Activated naive CD4-positive, alpha-beta T cell treated with anti-CD3 and anti-CD28 coated beads, Interleukin-2, amount 50 U/mL, for 16 hours (primary cell): ENCODE measurements around the gene TCEAL4.
"Not testable (repeated sequence)": the region's sequence is repeated elsewhere in the genome, so short reads cannot be mapped to it uniquely, and the experiment has no call there.

Experiments
- DNase-seq: peaks from one replicate; pipeline ENCODE4 v3.0.0-alpha.2; 2020

Gene TCEAL4

DNA sequence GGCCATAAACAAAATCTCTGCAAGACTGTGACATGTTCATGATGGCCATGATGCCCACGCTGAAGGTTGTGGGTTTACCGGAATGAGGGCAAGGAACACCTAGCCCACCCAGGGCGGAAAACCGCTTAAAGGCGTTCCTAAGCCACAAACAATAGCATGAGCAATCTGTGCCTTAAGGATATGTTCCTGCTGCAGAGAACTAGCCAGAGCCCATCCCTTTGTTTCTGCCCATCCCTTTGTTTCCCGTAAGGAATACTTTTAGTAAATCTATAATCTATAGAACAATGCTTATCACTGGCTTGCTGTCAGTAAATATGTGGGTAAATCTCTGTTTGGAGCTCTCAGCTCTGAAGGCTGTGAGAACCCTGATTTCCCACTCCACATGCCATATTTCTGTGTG lies 9.9 kb downstream of the TCEAL4 start:
- not testable (repeated sequence) for DNase-seq

DNA sequence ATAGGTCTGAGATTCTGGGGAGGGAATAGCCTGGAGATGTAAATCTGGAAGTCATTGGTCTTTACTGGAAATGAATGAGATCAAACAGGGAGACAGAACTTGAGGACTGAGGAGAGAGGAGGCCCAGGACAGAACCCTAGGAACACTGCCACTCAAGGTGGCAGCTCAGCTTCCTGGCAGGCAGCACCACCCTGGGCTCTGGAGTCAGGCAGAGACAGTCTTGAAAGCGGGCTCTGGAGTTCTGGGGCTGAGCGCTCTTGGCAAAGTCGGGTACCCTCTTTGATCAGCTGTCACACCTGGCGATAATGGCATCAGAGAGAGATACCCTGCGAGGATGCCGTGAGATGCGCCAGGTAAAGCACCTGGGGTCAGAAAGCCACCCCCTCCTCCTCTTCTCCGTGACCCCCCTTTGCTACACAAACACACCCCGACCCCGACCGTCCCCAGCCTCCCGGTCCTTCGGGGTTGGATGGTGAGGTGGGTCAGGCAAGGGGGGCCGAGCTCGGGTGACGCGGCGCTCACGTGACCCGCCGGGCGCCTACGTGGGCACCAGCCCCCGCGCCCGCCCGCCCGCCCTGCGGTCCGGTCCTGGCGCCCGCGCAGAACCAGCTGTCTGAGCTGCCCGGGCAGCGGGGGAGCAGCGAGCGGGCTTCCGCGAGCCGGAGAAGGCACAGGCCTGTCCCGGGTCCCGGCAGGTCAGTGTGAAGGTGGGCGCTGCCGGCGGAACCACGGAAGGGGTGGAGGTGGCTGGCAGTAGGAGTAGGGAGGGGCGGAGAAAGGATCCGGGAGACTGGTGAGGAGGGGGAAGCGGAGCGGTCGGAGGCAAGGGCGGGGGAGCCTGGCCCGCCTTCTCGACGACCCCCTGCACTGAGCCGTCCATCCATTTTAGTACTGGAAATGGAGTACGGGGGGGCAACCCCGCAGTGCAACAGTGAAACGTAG lies 22.3 kb downstream of the TCEAL4 start, which contains the start of gene TCEAL3:
Gene TCEAL3, plus strand, starts transcription at position 600 of the 942 bp plus-strand sequence. CDS start 1,102 bp downstream, outside the sequence.
- DNase-seq = peak; percentile 36

DNA sequence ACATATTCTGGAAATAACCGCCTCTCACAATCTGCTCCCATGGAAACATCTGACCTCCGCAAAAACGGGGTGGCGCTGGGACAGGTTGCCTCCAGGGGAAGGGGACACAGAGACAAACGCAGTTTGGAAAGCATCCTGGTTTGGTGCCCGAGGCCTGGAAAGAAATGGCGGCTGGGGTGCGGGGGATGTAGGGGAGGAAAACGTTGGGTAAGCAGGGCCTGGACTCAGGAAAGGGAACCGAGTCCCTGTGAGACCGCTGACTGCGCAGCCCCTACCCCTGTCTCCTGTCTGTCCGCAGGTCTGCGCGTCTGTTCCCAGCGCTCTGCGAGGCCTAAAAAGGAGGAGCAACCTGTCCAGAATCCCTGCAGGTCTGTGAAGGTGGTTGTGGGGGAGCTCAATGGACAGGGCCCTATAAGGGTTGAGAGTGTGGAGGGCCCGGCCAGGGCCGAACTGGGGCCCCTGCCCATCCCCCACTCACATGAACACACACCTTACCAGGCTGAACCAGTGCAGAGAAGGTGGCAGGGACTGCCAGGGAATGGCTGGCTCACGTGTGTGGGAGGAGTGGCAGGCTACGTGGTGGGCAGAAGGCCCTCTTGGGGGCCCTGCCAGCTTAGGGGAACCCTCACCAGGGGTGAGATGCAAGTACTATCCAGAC lies 23.1 kb downstream of the TCEAL4 start:
- DNase-seq = no peak

DNA sequence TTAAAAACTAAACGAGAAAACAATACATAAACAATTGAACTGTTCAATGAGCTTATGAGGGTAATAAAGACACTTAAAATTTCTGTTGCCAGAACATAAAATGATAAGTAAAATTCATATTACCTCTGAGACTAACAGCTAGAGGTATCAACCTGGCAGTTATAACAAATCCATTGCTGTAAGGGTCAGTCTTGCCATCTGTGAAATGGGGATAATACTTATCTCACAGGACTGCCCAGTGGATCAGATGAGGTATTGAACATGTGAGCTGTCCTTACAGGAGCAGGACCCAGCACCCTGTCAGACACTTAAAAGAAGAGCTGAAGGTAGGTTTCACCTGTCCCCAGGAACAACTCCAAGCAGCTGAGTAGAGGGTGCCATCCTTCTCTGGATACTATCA lies 25.0 kb downstream of the TCEAL4 start:
- no peak for DNase-seq

DNA sequence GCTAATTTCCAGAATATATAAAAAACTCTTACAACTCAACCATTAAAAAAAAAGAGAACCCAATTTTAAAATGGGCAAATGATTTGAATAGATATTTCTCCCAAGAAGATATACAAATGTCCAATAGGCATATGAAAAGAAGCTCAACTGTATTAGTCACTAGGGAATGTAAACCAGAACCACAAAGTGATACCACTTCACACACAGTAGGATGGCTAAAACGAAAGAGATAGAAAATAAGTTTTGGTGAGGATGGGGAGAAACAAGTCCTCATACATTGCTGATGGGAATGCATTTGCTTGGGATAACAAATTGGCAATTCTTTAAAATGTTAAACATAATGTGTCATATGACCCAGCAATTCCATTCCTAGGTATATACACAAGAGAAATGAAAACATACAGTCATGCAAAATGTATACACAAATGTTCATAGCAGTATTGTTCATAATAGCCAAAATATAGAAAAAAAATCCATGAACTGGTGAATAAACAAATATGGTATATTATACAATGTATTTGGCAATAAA lies 28.1 kb downstream of the TCEAL4 start:
- DNase-seq = no peak

DNA sequence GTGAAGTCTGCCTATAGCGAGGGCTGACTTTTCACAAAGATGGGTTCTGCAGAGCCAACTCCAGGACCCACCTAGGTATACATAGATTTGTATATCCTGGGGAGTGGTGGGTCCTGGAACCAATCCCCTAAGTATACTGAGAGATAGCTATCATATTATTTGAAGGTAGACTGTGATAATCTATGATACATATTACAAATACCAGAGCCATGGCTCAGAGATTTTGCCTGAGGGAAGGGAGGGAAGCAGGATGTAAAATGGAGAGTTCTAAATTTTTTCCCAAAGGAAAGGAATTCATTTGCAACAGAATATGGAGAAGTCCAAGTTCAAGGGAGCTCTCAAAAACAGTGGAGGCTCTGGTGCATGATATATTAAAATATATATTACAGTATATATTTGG lies 29.7 kb downstream of the TCEAL4 start:
- DNase-seq = no peak

DNA sequence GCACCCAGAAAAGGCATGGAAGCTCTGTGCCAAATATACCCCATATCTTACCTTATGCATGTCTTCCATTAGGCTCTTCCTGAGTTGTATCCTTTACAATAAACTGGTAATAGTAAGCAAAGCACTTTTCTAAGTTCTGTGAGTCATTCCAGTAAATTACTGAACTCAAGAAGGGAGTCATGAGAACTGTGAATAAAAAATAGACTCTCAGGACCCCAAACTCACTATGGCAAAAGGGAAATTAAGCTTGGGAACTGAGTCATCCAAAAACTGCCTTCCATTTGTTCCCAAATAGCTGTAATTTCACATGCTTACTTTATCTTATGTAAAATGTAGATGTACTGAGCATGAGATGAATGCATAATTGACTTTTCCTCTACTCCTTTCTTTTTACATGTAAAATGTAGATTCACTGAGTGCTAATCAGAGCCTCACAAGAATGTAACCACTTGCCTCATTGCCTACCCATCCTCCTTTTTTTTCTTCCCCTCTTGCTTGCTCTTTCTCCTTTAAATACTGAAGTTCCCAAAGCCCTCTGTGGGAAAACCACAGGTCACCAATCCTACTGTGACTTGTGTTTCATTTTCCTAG lies 30.6 kb downstream of the TCEAL4 start:
- no peak for DNase-seq

DNA sequence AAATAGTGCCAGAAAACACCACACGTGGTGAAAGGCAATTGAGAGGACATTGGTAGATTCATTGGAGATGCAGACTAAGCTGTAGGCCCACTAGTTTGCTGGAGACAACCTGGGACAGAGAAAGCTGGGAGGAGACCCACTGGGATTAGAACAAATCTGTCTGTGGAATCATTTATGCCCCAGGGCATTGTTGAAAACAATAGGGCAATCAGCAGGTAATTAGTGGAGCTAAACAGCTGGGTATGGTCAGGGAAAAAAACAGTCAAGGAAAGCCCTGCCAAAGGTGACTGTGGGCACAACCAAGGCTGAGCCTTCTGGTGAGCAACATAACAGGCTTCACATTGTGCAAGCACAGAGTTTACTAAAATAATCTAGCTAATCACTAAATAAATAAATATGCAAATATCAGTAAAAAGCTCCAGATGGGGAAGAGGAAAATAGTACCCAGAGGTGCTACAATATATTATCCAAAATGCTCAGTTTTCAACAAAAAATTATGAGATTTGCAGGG lies 31.4 kb downstream of the TCEAL4 start:
- no peak for DNase-seq

DNA sequence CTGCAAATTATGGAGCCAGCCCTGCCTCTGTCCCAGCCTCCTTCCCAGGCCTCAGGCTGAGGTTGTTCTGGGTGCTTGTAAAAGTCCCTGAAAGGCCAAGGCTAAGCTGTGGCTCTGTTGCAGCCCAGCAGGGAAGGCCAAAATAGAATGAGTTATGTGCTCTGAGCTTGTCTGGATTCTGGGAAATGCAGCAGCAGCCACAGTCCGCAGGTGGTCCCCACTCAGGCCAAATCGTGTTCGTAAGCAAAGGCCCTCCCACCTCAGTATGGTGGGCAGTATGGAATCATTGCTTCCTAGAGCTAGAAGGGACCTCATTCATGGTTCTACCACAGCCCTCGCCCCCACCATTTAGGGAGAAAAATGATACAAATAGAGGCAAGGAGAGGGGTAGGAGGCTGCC lies 38.8 kb downstream of the TCEAL4 start:
- DNase-seq = no peak

DNA sequence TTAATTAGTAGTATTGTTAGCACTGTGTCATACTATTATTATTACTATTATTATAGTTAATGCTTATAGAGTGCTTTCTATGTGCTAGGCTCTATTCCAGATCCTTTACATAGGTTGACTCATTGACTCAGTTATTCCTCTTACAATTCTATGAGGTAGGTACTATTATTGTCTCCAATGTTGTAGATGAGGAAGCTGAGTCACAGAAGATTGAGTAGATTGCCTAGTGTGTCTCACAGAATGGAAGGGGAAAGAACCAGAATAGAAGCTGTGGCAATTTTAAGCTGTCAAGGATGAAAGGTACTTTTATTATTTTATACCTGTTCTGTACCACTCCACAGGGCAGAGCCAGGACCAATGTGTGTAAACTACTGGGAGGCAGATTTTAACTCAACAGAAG lies 41.5 kb downstream of the TCEAL4 start:
- DNase-seq = no peak

DNA sequence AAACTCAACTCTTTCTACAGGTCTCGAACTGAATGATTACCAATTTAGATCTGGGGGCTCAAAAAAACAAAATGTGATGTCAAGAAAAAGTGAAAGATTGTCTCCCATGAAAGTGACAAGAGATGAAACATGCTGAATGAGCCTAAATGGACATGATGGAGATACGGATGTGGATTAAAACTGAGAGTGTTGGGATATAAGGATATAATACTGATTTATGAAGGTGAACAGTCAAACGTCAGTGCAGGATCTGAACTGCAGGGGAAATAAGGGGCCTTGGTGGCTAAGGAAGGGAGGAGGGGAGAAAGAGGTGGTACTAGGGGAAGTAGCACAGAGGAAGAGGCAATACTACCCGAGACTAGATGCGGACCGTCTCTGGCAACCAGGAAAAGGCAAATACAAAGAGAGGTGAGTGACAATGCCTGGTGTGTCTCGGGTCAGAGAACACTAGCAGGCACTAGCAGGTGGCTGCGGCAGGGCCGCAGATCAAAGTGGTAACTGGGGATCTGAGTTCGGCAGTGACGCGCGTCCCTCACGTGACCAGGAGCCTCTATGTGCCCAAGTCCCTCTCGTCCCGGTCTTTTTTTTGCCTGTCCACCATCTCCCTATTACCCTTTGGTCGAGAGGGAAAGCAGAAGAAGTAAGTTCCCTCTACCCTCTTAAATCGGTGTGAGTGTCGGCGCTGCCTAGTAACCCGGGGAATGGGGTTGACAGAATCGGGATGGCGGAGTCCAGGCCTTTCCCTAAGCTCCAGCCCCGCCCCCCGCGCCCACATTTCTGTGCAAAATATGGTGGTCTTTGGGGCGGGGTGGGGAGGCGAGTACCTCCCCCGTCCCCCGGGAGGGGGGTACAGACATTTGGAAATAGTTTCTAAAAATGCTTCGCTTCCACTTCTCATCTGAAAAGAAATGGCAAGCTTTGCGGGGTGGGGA lies 43.3 kb downstream of the TCEAL4 start, which contains the start of gene TCEAL1:
Gene TCEAL1, plus strand, starts transcription at position 590 of the 932 bp plus-strand sequence. CDS start 942 bp downstream, outside the sequence.
- peak; percentile 29 for DNase-seq

DNA sequence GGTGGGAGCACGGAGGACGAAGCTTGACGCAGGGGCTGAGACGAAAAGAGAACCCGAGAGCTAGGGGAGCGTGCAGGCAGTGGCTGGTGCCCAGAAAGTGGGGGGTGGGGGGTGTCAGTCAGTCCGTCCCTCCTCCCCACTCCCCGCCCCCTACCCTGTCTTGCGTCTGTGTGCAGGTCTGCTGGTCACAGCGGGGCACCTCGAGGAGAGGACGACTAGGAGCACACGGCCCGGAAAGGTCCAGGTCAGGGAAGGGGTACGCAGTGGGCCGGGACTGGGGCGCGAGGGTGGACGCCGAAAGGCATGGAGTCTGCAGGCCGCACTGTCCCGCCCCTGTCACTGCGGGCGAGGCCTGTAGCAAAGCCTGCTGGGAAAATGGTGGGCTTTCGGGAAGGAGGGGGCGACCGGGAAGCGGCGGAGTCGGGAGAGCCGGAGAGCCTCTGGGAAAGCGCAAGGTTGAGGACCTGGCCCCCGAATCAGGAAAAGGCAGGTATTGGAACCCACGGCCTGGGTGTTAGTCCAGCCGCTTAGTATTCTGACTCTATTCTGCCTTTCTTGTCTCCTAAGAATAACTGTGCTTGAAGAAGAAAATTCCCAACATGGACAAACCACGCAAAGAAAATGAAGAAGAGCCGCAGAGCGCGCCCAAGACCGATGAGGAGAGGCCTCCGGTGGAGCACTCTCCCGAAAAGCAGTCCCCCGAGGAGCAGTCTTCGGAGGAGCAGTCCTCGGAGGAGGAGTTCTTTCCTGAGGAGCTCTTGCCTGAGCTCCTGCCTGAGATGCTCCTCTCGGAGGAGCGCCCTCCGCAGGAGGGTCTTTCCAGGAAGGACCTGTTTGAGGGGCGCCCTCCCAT lies 44.2 kb downstream of the TCEAL4 start:
- peak; percentile 34 for DNase-seq

DNA sequence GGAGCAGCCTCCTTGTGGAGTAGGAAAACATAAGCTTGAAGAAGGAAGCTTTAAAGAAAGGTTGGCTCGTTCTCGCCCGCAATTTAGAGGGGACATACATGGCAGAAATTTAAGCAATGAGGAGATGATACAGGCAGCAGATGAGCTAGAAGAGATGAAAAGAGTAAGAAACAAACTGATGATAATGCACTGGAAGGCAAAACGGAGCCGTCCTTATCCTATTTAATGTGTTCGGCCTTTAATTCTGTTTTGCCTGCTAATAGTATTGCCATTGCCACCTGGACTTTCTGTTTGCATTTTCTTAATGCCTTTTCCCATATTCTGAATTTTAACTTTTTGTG lies 44.8 kb downstream of the TCEAL4 start:
- no peak for DNase-seq

DNA sequence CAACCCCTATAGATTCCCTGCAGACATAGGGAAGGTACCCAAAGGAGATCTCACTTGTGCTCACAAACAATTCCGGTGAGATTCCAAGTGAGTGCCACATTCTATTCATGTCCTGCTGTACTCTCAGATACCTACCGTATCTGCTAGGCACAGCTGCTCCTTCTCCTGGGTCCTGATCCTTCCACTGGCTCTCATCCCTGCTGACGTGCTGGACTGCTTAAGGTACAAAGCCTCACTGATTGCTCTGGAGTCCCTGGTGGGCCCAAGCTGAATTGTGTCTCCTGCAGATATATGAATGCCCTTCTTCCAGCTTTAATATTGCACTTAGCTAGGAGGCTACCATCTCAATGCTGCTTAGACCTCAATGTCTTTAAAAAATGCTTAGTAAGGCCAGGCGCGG lies 45.8 kb downstream of the TCEAL4 start:
- DNase-seq = no peak

DNA sequence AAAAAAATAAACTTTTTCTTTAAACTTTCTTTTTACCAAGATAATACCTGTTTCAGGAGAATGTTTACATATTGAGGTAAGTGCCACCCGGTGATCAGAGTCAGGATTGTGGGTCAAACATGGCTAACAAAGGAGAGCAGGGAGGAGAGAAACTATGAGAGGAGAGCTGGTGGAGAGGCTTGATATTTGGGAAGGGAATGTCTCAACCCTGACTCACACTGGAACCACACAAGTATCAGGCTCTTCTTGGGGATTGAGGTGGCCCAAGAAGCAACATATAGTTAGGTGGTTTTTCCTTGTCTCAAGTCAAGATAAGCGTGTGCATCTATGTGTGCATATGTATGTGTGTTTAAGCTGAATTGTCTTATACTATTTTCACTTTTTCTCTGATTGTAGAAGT lies 50.1 kb downstream of the TCEAL4 start:
- no peak for DNase-seq
